MM.1S (cell line): ENCODE measurements around the gene DHRSX.

Experiments used
- DNase-seq: peaks from one replicate; pipeline ENCODE4 v3.0.0-alpha.2; 2015
- H2AFZ ChIP-seq: fragments of 300-600 bp; sonication (generic); 2 replicates; pipeline ENCODE4 v1.6.0; 2016; ENCODE audit warnings: antibody characterized with exemption, low read length
- H3F3A ChIP-seq: fragments of 300-600 bp; sonication (generic); 2 replicates; pipeline ENCODE4 v1.6.1; 2016; ENCODE audit warnings: mild to moderate bottlenecking, antibody characterized with exemption, low read length, moderate library complexity, mixed read lengths; ENCODE audit not compliant: insufficient read depth
- H3K27ac ChIP-seq: fragments of 300-600 bp; sonication (generic); 2 replicates; pipeline ENCODE4 v1.5.1; 2016; ENCODE audit warnings: mild to moderate bottlenecking, low read length
- H3K27me3 ChIP-seq: fragments of 300-600 bp; sonication (generic); replicated peaks from 2 replicates; pipeline ENCODE4 v1.6.0; 2016; ENCODE audit warnings: low read length; ENCODE audit not compliant: insufficient read depth
- H3K36me3 ChIP-seq: fragments of 300-600 bp; sonication (generic); replicated peaks from 2 replicates; pipeline ENCODE4 v1.6.1; 2016; ENCODE audit warnings: mild to moderate bottlenecking, low read length, mixed read lengths; ENCODE audit not compliant: insufficient read depth
- H3K4me1 ChIP-seq: fragments of 300-600 bp; sonication (generic); 2 replicates; pipeline ENCODE4 v1.6.1; 2016; ENCODE audit warnings: low read length, mixed read lengths
- H3K4me2 ChIP-seq: fragments of 300-600 bp; sonication (generic); 2 replicates; pipeline ENCODE4 v1.6.0; 2016; ENCODE audit warnings: low read depth, low read length
- H3K4me3 ChIP-seq: fragments of 300-600 bp; sonication (generic); 2 replicates; pipeline ENCODE4 v1.5.1; 2016; ENCODE audit warnings: low read length, mixed read lengths
- H3K79me2 ChIP-seq: fragments of 300-600 bp; sonication (generic); 2 replicates; pipeline ENCODE4 v1.6.1; 2016; ENCODE audit warnings: mixed run types, low read length, mixed read lengths
- H3K9ac ChIP-seq: fragments of 300-600 bp; sonication (generic); 2 replicates; pipeline ENCODE4 v1.6.1; 2016; ENCODE audit warnings: low read length, mixed read lengths
- H3K9me2 ChIP-seq: fragments of 300-600 bp; sonication (generic); replicated peaks from 2 replicates; pipeline ENCODE4 v1.6.1; 2016; ENCODE audit warnings: mild to moderate bottlenecking, low read length, mixed read lengths; ENCODE audit not compliant: insufficient read depth
- H3K9me3 ChIP-seq: fragments of 300-600 bp; sonication (generic); replicated peaks from 2 replicates; pipeline ENCODE4 v1.6.1; 2016; ENCODE audit warnings: mild to moderate bottlenecking, low read length, mixed read lengths; ENCODE audit not compliant: insufficient read depth
- H4K20me1 ChIP-seq: fragments of 300-600 bp; sonication (generic); 2 replicates; pipeline ENCODE4 v1.6.1; 2016; ENCODE audit warnings: mild to moderate bottlenecking, low read length, moderate library complexity, mixed read lengths; ENCODE audit not compliant: insufficient read depth
- EZH2 ChIP-seq: fragments of 300-600 bp; sonication (generic); optimal IDR thresholded peaks from 2 replicates; pipeline ENCODE3; 2017; ENCODE audit warnings: low read depth, mild to moderate bottlenecking, antibody characterized with exemption, low read length, mixed read lengths
- EZH2phosphoT487 ChIP-seq: fragments of 300-600 bp; sonication (generic); IDR thresholded peaks from 2 replicates; pipeline ENCODE4 v1.6.1; 2018; ENCODE audit warnings: antibody characterized with exemption, low read length
- TF ChIP-seq, protein P1 (sequence below): fragments of 300-600 bp; sonication (generic); IDR thresholded peaks from 2 replicates; pipeline ENCODE4 v1.5.1; 2016; ENCODE audit warnings: antibody characterized with exemption, low read length, mixed read lengths

Gene DHRSX

DNA sequence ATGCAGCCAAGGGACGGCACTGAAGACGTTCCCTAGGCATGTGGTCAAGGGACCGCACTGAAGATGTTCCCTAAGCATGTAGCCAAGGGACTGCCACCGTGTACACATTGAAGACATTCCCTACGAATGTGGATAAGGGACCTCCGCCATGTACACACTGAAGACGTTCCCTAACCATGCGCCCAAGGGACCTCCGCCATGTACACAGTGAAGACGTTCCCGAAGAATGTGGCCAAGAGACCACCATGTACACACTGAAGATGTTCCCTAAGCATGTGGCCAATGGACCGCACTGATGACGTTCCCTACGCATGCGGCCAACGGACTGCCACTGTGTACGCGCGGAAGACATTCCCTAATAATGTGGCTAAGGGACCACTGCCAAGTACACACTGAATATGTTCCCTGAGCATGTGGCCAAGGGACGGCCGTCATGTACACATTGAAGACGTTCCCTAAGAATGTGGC lies 48.4 kb downstream of the DHRSX start:
- no peaks in the 10 kb centered on the region for H3K27me3 ChIP-seq
- H4K20me1 ChIP-seq: no peaks in the 10 kb centered on the region
- no peaks in the 10 kb centered on the region for H3K9me3 ChIP-seq
- no peaks in the 10 kb centered on the region for H3K79me2 ChIP-seq
- no peak for DNase-seq
- no peak overlapping the region for H3K9ac ChIP-seq
- TF ChIP-seq, protein P1, sequence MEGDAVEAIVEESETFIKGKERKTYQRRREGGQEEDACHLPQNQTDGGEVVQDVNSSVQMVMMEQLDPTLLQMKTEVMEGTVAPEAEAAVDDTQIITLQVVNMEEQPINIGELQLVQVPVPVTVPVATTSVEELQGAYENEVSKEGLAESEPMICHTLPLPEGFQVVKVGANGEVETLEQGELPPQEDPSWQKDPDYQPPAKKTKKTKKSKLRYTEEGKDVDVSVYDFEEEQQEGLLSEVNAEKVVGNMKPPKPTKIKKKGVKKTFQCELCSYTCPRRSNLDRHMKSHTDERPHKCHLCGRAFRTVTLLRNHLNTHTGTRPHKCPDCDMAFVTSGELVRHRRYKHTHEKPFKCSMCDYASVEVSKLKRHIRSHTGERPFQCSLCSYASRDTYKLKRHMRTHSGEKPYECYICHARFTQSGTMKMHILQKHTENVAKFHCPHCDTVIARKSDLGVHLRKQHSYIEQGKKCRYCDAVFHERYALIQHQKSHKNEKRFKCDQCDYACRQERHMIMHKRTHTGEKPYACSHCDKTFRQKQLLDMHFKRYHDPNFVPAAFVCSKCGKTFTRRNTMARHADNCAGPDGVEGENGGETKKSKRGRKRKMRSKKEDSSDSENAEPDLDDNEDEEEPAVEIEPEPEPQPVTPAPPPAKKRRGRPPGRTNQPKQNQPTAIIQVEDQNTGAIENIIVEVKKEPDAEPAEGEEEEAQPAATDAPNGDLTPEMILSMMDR: no peak
- no peak for TF ChIP-seq EZH2
- TF ChIP-seq EZH2phosphoT487: no peak
- no peaks in the 10 kb centered on the region for H3K9me2 ChIP-seq
- no peaks in the 10 kb centered on the region for H3F3A ChIP-seq
- no peaks in the 10 kb centered on the region for H3K36me3 ChIP-seq
- no peaks in the 10 kb centered on the region for H3K4me1 ChIP-seq
- H2AFZ ChIP-seq: no peak overlapping the region
- H3K4me2 ChIP-seq: no peak overlapping the region
- H3K27ac ChIP-seq: no peak overlapping the region
- H3K4me3 ChIP-seq: no peak overlapping the region

DNA sequence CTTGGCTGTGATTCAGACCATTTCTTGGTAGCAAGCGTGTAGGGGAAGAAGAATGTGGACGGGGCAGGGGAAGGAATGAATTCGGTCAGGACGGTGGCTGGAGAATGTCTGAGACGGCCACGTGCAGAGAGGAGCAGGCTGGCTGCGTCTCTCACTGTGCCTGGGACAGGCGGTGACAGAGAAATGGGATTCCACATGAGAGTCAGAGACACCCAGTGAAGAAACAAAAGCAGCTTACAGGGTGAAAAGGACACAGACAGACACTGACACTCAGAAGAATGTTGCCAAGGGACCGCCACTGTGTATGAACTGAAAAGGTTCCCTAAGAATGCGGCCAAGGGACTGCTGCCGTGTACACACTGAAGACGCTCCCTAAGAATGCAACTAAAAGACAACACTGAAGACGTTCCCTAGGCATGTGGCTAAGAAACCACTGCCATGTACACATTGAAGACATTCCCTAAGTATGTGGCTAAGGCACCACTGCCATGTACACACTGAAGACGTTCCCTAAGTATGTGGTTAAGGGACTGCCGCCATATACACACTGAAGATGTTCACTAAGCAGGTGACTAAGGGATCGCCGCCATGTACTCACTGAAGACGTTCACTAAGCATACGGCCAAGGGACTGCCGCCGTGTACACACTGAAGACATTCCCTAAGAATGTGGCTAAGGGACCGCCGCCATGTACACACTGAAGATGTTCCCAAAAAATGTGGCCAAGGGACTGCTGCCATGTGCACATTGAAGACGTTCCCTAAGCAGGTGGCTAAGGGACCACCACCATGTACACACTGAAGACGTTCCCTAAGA lies 49.1 kb downstream of the DHRSX start:
- TF ChIP-seq, protein P1: no peak
- TF ChIP-seq EZH2 (no peak), EZH2phosphoT487 (no peak)
- no peak overlapping the region for H3K9ac ChIP-seq
- no peaks in the 10 kb centered on the region for H3K4me1 ChIP-seq
- no peaks in the 10 kb centered on the region for H3K27me3 ChIP-seq
- no peaks in the 10 kb centered on the region for H3F3A ChIP-seq
- no peak overlapping the region for H2AFZ ChIP-seq
- H3K36me3 ChIP-seq: no peaks in the 10 kb centered on the region
- no peak for DNase-seq
- no peak overlapping the region for H3K4me2 ChIP-seq
- no peak overlapping the region for H3K27ac ChIP-seq
- H3K4me3 ChIP-seq: no peak overlapping the region
- no peaks in the 10 kb centered on the region for H3K79me2 ChIP-seq
- H4K20me1 ChIP-seq: no peaks in the 10 kb centered on the region
- H3K9me2 ChIP-seq: no peaks in the 10 kb centered on the region
- no peaks in the 10 kb centered on the region for H3K9me3 ChIP-seq

DNA sequence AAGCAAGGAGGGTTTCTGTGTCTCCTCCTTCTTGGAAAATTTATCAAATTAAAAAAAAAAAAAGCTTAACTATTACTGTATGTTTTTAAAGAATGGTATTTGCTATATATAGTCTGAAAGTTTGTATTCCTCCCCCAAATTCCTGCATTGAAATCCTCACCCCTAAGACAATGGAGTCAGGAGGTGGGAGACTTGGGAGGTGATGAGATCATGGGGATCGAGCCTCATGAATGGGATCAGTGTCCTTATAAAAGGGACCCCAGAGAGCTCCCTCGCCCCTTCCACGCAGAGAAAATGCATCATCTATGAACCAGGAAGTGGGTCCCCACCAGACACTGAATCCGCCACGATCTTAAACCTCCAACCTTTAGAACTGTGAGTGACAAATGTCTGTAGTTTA lies 50.1 kb downstream of the DHRSX start:
- Histone ChIP-seq H3K9ac (no peak overlapping the region), H2AFZ (no peak overlapping the region), H3K4me1 (no peaks in the 10 kb centered on the region), H3F3A (no peaks in the 10 kb centered on the region), H3K36me3 (no peaks in the 10 kb centered on the region), H3K79me2 (no peaks in the 10 kb centered on the region), H3K4me3 (no peak overlapping the region), H3K9me2 (no peaks in the 10 kb centered on the region), H3K27me3 (no peaks in the 10 kb centered on the region), H4K20me1 (no peaks in the 10 kb centered on the region), H3K4me2 (no peak overlapping the region), H3K27ac (no peak overlapping the region), H3K9me3 (no peaks in the 10 kb centered on the region)
- TF ChIP-seq EZH2phosphoT487 (no peak), EZH2 (no peak)
- TF ChIP-seq, protein P1: no peak
- DNase-seq: no peak
